ENCODE measurements around the gene ELOVL4.

DNA sequence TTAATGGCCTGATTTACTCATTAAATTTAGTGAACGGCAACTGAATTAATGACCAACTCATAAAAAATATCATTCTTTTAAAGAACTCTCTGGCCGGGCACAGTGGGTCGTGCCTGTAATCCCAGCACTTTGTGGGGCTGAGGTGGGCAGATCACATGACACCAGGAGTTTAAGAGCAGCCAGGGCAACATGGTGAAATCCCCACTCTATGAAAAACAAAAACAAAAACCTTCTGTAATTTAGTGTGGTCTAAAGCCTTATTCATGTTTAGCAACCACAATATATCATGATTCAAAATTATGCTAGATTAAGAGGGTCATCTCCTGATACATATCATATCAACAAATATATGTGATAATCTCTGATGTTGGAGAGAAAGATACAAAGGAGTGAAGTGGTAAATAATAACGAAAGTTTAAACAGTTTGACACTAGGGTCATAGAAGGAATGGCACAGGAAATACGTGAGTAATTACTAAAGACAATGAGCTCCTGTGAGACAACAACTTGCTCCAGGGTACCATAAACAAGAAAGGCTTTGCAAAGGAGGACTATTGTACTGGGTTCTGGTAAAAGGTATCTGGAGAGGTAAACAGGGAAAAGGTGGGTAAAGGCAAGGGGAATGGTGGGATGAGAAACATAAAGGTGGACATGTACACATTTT lies 5.7 kb downstream of the ELOVL4 start:
- TF ChIP-seq, protein P1, sequence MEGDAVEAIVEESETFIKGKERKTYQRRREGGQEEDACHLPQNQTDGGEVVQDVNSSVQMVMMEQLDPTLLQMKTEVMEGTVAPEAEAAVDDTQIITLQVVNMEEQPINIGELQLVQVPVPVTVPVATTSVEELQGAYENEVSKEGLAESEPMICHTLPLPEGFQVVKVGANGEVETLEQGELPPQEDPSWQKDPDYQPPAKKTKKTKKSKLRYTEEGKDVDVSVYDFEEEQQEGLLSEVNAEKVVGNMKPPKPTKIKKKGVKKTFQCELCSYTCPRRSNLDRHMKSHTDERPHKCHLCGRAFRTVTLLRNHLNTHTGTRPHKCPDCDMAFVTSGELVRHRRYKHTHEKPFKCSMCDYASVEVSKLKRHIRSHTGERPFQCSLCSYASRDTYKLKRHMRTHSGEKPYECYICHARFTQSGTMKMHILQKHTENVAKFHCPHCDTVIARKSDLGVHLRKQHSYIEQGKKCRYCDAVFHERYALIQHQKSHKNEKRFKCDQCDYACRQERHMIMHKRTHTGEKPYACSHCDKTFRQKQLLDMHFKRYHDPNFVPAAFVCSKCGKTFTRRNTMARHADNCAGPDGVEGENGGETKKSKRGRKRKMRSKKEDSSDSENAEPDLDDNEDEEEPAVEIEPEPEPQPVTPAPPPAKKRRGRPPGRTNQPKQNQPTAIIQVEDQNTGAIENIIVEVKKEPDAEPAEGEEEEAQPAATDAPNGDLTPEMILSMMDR (IDR thresholded peaks at IDR 0.05), result no peak
- TF ChIP-seq EZH2 (IDR thresholded peaks at IDR 0.05; ENCODE audit: borderline replicate concordance, insufficient read depth, low read depth, low read length, poor library complexity, severe bottlenecking), result no peak

Measured in B cell (primary cell).